Stimulated activated CD4-positive, alpha-beta T cell treated with anti-CD3 and anti-CD28 coated beads, Interleukin-2, amount 100 ng/mL, for 4 hours (primary cell): ENCODE measurements around the gene CHEK1.
"Not testable (repeated sequence)": the region's sequence is repeated elsewhere in the genome, so short reads cannot be mapped to it uniquely, and the experiment has no call there.

Source experiments
- DNase-seq: peaks from one replicate; pipeline ENCODE4 v3.0.0-alpha.2; 2020; ENCODE audit warnings: low read depth

The CHEK1 gene

DNA sequence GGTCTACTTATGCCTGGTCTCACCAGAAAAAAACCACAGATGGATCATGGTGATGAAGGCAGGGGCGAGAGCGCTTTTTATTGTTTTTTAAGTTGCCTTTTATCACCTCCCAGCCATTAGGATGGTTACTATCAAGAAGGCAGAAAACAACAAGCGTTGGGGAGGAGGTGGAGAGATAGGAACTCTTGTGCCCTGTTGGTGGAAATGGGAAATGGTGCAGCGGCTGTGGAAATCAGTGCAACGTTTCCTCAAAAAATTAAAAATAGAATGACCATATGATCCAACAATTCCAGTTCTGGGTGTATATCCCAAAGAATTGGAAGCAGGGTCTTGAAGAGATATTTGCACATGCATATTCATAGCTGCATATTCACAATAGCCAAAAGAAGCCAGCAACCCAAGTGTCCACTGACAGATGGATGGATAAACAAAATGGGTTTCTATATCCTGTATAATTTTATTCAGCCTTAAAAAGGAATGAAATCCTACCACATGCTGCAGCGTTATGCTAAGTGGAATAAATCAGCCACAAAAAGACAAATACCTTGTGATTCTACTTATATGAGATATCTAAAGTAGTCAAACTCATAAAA lies 76.2 kb downstream of the CHEK1 start:
- no peak for DNase-seq

GRCh38 chr11:125701858-125702621 lies 77.1 kb downstream of the CHEK1 start:
- no peak for DNase-seq

DNA sequence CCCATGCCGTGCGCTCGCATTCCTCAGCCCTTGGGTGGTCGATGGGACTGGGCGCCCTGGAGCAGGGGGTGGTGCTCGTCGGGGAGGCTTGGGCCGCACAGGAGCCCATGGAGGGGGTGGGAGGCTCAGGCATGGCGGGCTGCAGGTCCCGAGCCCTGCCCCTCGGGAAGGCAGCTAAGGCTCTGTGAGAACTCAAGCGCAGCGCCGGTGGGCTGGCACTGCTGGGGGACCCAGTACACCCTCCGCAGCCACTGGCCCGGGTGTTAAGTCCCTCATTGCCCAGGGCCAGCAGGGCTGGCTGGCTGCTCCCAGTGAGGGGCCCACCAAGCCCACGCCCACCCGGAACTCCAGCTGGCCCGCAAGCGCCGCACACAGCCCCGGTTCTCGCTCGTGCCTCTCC lies 79.7 kb downstream of the CHEK1 start:
- not testable (repeated sequence) for DNase-seq

GRCh38 chr11:125720781-125721180 lies 95.8 kb downstream of the CHEK1 start:
- no peak for DNase-seq

DNA sequence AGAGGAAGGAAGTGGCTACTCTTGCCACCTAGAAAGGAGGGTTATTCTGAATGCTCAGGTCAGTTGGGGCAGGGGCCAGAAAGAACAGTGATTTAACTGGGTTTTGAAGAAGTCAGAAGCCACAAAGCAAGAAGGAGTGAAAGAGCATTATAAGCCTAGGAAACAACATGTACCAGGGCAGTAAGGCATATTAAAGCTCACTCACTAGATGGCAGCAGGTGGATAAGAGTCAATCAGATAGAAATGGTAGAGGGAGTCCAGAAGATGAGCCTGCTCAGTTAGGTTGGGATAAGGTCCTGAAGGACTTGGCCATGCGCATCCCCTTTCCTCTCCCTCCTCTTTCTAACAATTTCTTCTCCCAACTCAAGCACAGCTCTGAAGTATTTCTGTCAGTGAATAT lies 99.2 kb downstream of the CHEK1 start:
- DNase-seq, result no peak
